HG02938 (cell line): ENCODE results near the gene RNF167.

ENCODE experiments used
- ATAC-seq: cut with Tn5 transposase; IDR thresholded peaks from one replicate; pipeline ENCODE4 v1.9.1; 2021; ENCODE audit warnings: mild to moderate bottlenecking, moderate library complexity; ENCODE audit not compliant: unreplicated experiment

Gene RNF167

GRCh38 chr17:4972752-4973151 is 32.7 kb downstream of the RNF167 start:
- no peak for ATAC-seq

GRCh38 chr17:4973256-4974114 is 33.4 kb downstream of the RNF167 start:
- ATAC-seq, result no peak

GRCh38 chr17:4974115-4974670 is 34.1 kb downstream of the RNF167 start:
- no peak for ATAC-seq

- no peak for ATAC-seq
These were observed 38.7 kb downstream of the RNF167 start for GRCh38 chr17:4978726-4979125.

GRCh38 chr17:4980644-4981216 is 40.7 kb downstream of the RNF167 start:
- ATAC-seq, result no peak

- ATAC-seq, result no peak
These were observed 42.2 kb downstream of the RNF167 start for GRCh38 chr17:4982305-4982704.

GRCh38 chr17:4986403-4986802 is 46.3 kb downstream of the RNF167 start:
- ATAC-seq, result no peak

- ATAC-seq, result peak; percentile 57
These were observed 47.1 kb downstream of the RNF167 start, which contains the start of gene CAMTA2 for GRCh38 chr17:4986951-4987766. Gene CAMTA2 (minus strand): TSS chr17:4987675. CDS start chr17:4986222, 1,453 bp downstream.

GRCh38 chr17:4987767-4988567 is 47.9 kb downstream of the RNF167 start:
- peak; percentile 9 for ATAC-seq

- no peak for ATAC-seq
These were observed 54.1 kb downstream of the RNF167 start for GRCh38 chr17:4994081-4994595.
